Activated CD4-positive, alpha-beta T cell treated with anti-CD3 and anti-CD28 coated beads, Interleukin-2, amount 50 U/mL, for 1 hour (primary cell): Measurements from ENCODE around the gene S100A16.

Source experiments
- DNase-seq: peaks from one replicate; pipeline ENCODE4 v3.0.0-alpha.2; 2020

The S100A16 gene

DNA sequence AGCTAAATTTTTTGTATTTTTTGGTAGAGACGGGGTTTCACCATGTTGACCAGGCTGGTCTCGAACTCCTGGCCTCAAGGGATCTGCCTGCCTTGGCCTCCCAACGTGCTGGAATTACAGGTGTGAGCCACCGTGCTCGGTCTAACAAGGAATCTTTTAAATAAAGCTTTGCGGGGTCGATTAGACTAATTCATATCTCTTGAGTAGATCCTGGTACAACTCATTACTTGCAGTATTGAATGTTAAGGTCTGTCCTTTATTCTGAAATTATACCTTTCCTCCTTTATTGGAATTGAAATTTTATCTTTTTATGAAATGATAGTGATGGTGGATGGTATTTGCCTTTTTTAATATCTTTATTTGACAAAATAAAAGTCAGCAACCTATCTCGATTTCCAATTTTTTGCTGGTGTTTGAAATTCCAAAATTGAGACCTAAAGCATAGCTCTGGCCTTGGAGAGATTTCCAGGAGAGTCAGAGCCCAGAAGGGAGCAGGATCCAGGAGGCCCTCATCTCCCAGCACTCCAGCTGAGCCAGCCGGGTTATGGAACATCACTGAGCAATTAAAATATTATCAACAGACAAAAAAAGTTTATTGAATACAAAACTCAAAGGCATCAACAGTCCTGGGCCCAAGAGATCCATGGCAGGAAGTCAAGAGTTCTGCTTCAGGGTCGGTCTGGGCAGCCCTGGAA, 52.0 kb downstream of the S100A16 start:
- DNase-seq = no peak

DNA sequence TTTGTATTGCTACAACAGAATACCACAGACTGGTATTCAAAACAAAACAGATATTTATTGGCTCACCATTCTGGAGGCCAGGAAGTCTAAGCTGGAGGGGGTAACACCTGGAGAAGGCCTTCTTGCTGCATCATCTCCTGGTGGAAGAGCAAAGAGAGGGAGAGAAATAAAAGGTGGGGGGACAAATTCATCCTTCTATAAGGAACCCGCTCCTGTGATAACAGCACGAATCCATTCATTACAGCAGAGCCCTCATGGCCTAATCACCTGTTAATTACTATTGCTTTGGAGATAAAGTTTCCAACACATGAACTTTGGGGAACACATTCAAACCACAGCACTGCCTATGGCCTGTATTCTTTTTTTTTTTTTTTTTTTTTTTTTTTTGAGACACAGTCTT, 52.7 kb downstream of the S100A16 start:
- no peak for DNase-seq

DNA sequence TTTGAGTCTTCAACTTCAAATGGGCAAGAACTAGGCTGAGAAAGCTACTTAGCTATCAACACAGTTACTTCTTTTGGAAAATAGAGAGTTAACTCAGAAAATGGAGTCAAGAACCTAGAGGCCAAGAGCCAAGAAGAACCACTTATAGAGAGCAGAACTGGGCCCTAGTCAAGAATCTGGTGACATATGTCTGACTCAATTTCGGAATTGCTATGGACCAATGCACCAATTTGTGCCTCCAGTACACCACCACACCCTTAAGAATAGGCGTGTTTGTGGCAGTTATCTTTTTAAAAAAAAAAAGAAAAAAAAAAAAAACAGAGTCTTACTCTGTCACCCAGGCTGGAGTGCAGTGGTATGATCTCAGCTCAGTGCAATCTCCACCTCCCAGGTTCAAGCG, 55.1 kb downstream of the S100A16 start:
- no peak for DNase-seq
